HCEC 1CT (cell line): Measurements from ENCODE around the gene ADARB2.

Experiments
- DNase-seq: peaks from one replicate; pipeline ENCODE4 v3.0.0-alpha.2; 2017

ADARB2 gene

DNA sequence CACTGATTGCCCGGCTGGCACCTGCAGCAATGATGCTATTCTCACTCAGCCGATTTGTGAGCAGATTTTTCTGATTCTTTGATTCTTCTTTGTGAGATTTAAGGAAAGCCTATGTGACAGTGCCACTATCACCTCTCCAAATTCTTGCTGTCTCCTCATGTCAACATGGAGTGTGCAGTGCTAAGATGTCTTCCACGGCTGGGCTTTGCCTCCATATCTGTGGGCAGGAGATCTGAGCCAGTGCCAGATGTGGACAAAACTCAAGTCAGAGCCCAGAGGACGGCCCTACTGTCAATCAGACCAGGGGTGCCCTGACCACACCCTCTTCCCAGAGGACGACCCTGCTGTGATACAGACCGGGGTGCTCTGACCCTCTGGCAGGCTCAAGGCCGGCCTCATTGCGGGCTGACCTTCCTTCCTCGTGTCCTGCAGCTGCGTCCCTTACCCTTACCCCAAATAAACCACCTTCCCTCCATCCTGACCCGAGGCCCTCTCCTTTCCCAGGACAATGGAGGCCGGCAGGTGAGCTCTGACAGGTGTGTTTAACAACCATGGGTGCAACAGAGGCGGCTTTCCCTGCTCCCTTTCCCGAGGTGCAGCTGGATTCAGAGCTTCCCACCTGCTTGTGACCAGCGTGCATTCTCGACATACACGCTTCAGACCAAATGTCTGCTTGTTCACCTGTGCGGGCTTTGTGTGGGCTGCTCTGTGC, 221.4 kb downstream of the ADARB2 start:
- DNase-seq, result no peak

DNA sequence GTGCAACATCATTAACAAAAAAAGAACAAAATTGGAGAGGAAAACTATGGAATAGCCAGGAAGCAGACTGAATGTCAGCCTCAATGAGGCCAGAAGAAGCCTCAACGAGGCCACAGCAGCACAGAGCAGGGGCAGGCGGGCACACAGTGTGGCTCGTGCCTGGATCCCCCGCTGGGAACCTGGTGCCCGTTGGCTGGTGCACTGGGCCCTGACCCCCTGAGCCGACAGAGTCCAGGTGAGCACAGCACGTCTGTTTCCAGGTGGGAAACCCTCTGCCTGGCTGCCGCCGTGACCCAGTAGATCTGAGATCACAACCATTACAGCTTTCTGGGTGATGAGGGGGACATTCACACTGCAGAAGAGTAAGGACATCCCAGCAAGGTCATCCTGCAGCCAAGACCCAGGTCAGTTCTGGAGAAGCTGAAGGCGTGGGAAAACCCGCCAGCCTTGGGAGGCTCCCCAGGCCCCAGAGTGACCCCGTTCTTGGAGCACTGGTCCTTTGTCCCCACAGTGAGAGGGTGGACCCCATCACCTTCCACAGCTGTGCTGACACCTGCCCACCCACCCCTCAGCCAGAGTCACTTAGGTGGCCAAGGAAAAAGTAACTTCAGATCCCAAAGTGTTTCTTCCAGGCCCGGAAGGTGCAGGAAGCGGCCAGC, 222.1 kb downstream of the ADARB2 start:
- no peak for DNase-seq

DNA sequence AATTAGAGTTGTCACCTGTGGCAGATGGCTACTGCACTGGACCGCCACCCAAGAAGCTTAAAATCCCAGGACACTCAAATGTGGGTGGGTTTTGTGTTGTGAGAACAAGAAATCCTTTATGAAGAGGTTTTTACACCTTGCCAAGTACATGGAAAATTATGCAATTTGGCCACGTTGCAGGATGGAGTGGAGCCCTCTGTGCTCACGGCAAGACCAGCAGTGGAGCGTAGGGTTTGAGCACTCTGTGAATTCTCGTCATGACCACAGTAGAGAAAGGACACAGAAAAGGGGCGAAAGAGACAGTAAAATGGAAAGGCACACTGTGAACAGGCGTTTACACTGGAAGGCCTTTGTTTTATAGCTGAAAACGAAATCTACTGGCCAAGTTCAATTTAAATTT, 222.6 kb downstream of the ADARB2 start:
- no peak for DNase-seq

DNA sequence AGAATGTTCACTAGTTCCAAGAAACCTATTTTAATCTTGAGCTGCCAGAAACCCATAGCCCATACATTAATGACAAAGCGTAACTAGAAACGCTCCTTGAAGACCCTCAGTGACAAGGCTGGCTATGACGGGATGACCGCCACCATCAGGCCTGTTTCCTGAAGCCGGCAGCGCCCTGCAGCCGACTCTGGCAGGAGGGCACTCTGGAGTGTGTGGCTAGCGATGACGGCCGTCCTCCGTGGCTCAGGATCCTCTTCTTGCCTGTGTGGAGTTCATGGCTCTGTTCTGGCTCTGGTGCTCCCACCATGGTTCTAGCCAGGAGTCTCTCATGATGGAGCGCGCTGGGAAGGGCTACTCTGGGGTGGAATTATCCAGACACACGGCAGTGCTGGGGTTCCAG, 224.1 kb downstream of the ADARB2 start:
- no peak for DNase-seq

DNA sequence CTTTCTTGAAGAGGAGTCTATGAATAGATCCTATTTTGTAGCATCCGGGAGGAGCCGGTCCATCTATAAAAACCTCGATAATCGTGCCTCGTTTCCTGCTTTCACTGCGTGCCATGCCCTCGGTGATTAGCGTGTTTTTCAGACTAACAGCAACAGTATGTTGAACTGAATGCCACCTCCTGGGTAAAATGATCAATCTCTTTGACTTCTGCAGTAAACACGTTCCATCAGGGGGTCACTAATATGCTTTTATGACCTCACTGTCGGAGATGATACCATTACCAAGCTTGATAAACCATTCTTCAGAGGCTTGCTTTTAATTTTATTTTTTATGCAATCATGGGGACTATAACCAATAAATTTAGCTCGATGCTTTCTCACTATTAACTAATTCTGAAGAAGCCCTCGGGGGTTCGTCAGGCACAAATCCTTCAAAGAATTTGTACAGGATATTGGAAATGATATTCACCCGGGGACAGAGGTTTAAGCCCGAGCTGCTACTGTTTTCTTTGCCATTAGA, 228.3 kb downstream of the ADARB2 start:
- no peak for DNase-seq

DNA sequence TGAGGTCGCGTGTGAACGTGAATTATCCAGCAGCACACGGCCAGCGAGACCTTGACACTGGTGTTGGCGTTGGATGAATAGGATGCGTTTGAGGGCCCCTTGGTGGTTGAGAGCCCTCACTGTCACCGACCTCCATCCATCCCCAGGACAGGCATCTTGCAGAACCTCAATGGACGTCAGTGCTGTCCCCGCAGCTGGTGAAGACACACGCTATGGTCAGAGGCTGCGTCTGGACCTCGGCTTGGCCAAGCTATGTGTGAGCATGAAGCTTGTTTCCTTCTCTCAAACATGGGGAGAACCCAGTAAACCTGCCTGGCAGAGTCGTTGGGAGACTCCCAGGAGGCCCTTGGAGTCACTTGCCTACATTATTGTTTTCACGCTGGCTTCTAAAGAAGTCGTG, 229.2 kb downstream of the ADARB2 start:
- no peak for DNase-seq

DNA sequence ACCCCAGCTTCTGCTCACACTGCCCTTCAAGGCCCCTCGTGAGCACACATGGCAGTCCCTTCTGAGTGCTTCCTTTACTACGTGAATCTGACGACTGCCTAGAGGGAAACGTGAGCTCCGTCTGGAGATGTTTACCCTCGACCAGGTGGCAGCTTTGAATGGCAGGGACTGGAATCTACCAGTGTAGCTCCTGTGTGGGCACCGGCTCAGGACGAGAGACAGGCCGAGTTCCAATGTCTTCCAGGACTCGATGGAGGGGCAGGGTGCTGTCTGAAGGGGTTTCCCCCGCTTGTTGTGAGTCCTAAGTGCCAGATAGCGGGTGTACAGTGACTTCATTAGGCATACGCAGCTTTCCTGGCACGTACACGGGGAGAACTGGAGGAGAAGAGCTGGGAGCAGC, 229.9 kb downstream of the ADARB2 start:
- no peak for DNase-seq

DNA sequence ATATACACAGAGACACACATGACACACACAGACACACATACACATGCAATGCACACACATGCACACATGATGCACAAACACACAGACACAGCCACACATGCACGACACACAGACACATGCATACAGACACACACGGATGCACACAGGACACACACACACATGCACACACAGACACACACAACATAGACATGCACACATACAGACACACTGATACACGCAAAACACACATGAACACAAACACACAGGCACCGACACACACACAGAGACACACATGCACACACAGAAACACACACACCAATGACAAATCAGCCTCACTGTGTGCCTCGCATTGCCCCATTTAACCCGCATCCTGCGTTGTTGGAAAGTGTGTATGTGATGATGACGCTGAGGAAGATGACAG, 232.4 kb downstream of the ADARB2 start:
- DNase-seq, result no peak

DNA sequence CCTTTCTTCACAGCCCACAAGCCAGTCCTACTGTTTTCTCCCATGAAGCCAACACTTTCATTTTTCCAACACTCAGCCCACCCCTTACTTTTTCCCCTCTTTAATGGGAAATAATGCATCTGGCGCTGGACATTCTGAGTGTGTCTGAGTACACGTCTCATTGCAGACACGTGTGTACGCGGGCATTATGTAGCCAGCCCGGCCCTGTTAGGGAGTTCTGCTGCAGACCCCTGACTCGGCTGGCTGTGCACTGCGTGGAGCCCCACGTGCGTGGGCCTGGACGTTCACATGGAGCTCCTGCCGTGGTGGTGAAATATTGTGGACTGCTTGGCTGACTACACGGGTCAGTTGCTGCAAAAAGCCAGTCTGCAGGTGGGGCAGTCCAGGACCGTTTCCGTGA, 233.0 kb downstream of the ADARB2 start:
- no peak for DNase-seq

DNA sequence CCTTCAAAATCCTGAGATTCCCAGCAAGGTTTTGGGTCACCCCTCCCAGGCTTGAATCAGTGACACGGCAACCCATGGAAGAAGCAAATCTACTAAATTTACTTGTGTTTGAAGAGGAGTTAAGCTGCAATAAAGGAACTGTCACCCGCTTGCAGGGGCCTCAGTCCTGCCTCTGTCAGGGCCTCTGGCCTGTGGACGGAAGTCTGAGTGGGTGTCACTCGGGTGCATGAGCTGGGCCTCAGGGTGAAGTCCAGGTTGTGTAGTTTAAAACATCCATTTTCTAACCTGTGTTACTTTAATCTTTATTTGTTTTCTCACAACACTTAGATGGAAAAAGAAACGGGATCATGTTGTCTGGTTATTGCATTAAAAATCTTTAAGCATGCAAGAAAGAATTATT, 234.9 kb downstream of the ADARB2 start:
- DNase-seq, result no peak

DNA sequence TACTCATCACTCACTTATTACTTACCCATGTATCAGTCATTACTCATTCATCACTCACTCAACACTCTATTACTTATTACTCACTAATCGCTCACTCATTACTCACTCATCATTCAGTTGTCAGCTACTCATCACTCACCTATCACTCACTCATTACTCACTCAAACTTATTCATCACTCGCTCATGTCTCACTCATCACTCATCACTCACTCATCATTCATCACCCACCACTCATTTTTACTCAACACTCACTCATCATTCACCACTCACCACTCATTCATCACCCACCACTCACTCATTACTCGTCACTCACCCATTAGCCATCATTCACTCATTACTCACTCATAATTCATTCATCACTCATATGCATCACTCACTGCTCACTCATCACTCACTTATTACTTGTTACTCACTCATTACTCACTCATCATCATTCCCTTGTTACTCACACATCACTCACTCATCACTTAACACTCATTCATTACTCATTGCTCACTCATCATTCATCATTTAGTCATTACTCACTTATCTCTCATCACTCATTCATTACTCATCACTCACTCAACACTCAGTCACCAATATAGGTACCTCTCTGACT, 237.9 kb downstream of the ADARB2 start:
- no peak for DNase-seq

DNA sequence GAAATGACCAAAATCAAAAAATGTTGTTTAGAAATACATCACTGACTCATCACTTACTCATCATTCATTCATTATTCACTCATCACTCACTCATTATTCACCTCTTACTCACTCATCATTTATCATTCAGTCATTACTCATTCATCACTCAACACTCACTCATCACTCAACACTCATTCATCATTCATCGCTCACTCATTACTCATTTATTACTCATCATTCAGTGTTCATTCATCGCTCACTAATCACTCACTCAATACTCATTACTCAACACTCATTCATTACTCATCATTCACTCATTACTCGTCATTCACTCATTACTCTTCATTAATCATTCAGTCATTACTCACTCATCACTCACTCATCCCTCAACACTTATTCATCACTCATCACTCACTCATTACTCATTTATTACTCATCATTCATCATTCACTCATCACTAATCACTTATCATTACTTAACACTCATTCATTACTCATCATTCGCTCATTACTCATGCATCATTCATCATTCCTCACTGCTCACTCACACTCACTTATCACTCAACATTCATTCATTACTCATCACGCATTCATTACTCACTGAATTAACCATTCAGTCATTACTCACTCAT, 238.5 kb downstream of the ADARB2 start:
- DNase-seq, result no peak

DNA sequence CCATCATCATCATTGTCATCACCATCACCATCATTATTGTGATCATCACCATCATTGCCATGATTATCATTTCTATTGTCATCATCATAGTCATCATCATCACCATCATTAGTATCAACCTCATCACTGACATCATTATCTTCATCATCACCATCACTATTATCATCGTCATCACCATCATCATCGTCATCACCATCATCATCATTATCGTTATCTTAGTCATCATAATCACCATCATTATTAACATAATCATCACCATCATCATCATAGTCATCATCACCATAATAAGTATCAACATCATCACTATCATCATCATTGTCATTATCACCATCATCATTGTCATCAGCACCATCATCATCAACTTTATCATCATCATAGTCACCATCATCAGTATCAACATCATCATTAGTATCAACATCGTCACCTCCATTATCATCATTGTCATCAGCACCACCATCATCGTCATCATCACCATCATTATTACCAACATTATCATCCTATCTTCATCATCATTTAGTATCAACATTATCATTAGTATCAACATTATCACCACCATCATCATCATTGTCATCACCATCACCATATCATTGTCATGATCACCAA, 241.3 kb downstream of the ADARB2 start:
- DNase-seq, result no peak

DNA sequence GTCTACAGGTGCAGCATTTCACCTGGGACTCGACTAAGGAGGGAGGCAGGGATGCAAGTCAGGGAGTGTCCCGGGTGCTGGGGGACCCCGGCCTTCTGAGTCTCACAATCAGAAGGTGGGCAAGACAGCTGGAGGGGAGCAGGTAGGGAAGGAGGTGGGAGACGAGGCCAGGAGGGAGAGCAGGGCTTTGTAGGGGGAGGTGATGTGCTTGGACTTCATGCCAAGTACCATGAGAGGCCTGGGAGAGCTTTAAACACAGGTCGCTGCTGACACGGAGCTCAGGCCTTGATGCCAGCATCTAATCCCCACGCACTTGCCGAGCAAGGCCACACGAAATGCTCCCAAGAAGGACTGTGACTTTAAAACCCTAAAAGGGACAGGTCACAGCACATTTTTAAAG, 244.7 kb downstream of the ADARB2 start:
- no peak for DNase-seq

DNA sequence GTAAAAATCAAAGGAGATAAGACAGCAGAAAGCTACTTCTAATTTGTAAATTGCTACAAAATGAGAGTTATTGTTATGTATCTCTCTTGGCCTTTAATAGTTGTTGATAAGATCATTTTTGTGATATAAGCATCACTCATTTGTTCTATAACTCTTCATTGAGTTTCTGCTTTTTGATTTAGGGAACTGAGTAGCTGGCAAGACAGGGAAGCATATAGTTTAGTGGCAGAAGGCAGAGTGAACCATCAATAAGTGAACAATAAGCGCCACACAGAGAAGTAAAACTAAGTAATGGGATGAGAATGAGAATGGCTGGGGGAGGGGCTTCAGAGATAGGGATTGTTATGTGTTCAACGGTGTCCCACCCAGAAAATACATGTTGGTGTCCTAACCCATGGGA, 245.4 kb downstream of the ADARB2 start:
- DNase-seq, result no peak

DNA sequence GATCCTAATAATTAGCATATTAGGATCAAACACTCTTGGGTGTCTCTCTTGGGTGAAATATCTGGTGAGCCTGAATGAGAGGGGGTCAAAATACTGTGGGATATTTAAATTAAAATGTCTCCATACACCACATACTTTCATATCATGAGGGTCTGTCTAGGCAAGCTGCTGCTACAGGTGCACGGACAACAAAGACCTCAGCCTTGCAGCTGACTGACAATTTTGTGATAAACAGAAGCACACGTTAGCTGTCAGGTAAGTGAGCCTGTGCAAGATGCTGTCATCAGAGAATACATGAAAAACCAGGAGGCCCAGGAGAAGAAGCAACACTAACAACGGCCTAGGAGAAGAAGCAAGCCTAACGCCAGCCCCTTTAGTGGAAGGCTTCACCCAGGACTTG, 247.5 kb downstream of the ADARB2 start:
- no peak for DNase-seq

DNA sequence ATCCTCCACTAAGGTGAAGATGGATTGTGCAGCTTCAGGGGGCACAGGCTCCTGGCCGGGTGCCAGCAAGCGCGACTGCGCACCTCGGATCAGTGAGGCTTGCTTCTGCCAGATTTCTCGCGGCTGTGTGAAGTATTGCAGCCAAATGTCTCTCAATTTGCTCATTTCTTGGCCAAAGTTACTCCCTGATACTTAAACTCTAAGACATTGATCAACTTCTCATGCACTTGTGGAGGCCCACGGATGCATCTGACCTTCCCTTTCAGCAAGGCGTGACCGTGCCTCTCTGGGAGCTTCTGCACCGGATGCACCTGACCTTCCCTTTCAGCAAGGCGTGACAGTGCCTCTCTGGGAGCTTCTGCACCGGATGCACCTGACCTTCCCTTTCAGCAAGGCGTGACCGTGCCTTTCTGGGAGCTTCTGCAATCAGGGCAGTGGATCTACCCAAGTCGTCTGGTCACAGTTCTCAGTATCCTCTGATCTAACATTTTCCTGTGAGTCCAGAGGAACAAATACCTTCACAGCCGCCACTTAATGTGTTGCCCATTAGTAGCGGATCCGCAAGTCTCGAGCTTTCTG, 248.3 kb downstream of the ADARB2 start:
- no peak for DNase-seq

DNA sequence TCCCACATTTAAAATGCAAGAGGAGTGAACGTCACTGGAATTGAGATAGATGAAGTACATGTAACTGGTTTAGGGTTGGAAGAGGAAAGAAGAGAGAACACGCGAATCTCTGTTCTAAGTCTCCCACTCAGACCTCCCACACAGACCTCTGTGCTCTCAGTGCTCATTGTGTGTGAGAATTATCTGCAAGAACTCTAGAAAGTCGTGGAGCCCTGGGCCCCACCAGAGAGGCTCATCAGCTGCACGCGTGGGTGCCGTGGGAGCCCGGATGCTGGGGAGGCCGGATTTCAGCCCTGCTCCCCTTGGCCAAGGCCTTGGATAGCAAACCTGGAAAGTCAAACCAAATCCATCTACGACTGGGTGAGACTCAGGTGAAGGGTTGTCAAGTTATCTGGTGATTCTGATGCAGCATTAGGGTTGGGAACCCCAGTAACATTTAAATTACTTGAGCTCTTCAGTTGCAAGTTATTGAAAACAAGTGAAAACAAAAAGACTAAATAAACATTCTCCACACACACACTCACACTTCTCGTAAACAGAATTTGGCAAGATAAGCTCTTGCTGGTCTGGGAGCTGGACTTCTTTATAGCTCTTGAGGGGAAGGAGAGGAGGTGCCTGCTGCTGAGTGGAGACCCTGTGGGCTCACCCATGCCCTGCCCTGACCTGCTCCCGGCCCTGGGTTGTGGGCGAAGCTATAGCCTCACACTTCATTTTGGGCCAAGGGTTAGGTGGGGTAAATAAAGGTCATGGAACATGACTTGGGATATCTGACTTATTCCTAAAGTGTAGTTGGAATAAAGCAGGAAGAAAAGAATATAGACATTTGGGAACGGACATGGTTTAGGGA, 250.3 kb downstream of the ADARB2 start:
- no peak for DNase-seq

DNA sequence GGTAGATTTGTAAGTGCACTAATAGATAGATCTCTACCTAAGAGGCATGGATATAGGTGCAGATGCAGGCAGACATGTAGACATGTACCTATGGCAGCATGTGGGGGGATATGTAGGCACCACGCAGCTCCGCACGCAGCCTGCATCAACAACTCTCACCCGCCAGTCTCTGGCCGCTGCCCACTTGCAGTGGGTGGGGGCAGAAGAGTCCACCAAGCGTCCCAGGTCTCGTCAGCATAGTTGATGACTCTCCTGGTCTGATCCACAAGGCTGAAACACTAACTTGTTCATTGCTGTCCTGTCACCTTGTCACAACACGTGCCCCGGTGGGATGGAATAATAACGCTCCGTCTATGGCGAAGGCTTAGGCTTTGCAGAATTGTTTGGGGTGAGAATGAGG, 252.0 kb downstream of the ADARB2 start:
- no peak for DNase-seq

DNA sequence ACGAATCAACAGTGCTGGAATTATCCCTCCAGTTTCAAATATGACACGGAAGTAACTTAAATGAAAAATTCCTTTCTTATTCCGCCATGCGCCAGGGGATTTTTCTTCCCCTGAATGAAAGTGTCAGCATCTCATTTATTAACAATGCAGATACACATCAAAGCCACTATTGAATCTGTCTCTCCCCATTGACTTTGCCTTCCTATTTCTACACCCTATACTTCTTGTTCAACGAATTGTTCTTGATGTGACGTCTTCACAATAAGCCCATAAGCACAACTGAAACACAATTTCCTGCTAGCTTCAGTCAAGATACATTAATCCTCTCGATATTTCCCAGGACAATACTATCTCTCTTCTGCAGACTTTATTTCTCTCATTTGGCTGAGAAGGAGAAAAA, 253.5 kb downstream of the ADARB2 start:
- DNase-seq, result no peak

DNA sequence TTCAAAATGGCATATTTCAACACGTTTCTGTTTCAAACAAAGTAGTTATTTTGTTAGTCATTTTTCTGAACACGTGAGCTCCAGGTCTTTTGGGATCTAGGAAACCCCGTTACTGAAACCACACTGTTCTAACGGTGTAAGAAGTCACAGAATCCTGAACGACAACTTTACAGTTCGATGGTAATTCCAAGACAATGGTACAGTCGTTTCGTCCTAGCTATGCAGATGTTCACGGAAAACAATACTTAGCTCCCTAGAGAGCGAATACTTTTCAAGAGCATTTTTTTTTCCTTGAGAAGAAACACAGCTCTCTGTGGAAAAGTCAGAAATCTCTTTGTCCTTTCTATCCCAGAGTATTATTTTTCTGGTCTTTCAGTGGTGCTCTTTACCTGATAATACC, 254.1 kb downstream of the ADARB2 start:
- DNase-seq, result no peak

DNA sequence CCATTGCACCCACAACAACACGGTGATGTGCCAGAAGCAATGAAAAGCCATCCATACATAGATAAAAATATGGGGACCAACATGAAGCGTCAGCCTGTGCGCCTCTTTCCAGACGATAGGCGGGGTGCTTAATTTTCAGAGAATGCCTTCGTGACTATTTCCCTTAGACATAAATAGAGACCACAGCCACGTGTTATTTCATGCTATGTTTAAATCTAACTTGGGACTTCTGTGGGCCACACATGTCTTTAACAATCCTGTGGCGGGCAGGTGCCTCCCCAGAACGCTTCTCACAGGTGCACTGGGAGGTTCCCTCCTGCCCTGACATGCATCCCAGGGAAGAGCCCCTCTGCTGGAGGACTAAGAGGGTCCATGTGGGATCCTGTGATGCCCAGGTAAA, 259.7 kb downstream of the ADARB2 start:
- no peak for DNase-seq
